ENCODE measurements around the gene ADSL.

- TF ChIP-seq, protein P1, sequence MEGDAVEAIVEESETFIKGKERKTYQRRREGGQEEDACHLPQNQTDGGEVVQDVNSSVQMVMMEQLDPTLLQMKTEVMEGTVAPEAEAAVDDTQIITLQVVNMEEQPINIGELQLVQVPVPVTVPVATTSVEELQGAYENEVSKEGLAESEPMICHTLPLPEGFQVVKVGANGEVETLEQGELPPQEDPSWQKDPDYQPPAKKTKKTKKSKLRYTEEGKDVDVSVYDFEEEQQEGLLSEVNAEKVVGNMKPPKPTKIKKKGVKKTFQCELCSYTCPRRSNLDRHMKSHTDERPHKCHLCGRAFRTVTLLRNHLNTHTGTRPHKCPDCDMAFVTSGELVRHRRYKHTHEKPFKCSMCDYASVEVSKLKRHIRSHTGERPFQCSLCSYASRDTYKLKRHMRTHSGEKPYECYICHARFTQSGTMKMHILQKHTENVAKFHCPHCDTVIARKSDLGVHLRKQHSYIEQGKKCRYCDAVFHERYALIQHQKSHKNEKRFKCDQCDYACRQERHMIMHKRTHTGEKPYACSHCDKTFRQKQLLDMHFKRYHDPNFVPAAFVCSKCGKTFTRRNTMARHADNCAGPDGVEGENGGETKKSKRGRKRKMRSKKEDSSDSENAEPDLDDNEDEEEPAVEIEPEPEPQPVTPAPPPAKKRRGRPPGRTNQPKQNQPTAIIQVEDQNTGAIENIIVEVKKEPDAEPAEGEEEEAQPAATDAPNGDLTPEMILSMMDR (IDR thresholded peaks at IDR 0.05), result no peak
- TF ChIP-seq POLR2A (IDR thresholded peaks at IDR 0.05), result no peak
- TF ChIP-seq POLR2AphosphoS5 (IDR thresholded peaks at IDR 0.05), result peak in 1 of 3 donors; percentile 18
- no peak for TF ChIP-seq EP300 (IDR thresholded peaks at IDR 0.05)
These were observed 21.0 kb downstream of the ADSL start for GRCh38 chr22:40367342-40367741.

All from stomach (tissue), 4 donors.